GM23338 (cell line): ENCODE results near the gene A3GALT2. TPM values are rescaled to one million over a fixed set of nuclear protein-coding genes. Genes with fewer than 3 reads are reported as not detected.

Experiments used
- ATAC-seq: fragments of 200-7000 bp; cut with Tn5 transposase; 3 replicates; pipeline ENCODE4 v1.9.1; 2020
- DNase-seq: peaks from one replicate; pipeline ENCODE4 v3.0.0-alpha.2; 2015; ENCODE audit warnings: low spot score
- H2AFZ ChIP-seq: fragments of 200-600 bp; sonication (generic); 2 replicates; pipeline ENCODE4 v1.8.0; 2016; ENCODE audit warnings: antibody characterized with exemption, mild to moderate bottlenecking, moderate library complexity
- H3F3A ChIP-seq: fragments of 200-600 bp; sonication (generic); replicated peaks from 2 replicates; pipeline ENCODE4 v1.8.0; 2017; ENCODE audit warnings: antibody characterized with exemption, mixed run types, low read depth
- H3K27ac ChIP-seq: fragments of 200-600 bp; sonication (generic); 2 replicates; pipeline ENCODE4 v1.6.1; 2016; ENCODE audit warnings: low read depth
- H3K27me3 ChIP-seq: fragments of 200-600 bp; sonication (generic); 2 replicates; pipeline ENCODE4 v1.8.0; 2016; ENCODE audit warnings: mild to moderate bottlenecking, mixed run types, moderate library complexity; ENCODE audit not compliant: insufficient read depth
- H3K36me3 ChIP-seq: fragments of 200-600 bp; sonication (generic); 2 replicates; pipeline ENCODE4 v1.8.0; 2016; ENCODE audit warnings: mild to moderate bottlenecking; ENCODE audit not compliant: insufficient read depth
- H3K4me1 ChIP-seq: fragments of 200-600 bp; sonication (generic); 2 replicates; pipeline ENCODE4 v1.8.0; 2016; ENCODE audit warnings: mild to moderate bottlenecking, moderate library complexity; ENCODE audit not compliant: insufficient read depth
- H3K4me2 ChIP-seq: fragments of 200-600 bp; sonication (generic); 2 replicates; pipeline ENCODE4 v1.7.1; 2017; ENCODE audit warnings: mixed run types
- H3K4me3 ChIP-seq: fragments of 200-600 bp; sonication (generic); 2 replicates; pipeline ENCODE4 v1.6.1; 2016; ENCODE audit warnings: mixed run types
- H3K79me2 ChIP-seq: fragments of 200-600 bp; sonication (generic); replicated peaks from 2 replicates; pipeline ENCODE4 v1.8.0; 2017; ENCODE audit warnings: mild to moderate bottlenecking; ENCODE audit not compliant: insufficient read depth
- H3K9me2 ChIP-seq: fragments of 200-600 bp; sonication (generic); 2 replicates; pipeline ENCODE4 v1.8.0; 2017; ENCODE audit not compliant: insufficient read depth
- H4K20me1 ChIP-seq: fragments of 200-600 bp; sonication (generic); replicated peaks from 2 replicates; pipeline ENCODE4 v1.8.0; 2017; ENCODE audit warnings: mild to moderate bottlenecking; ENCODE audit not compliant: insufficient read depth
- H3K27ac Mint-ChIP-seq: 2 replicates; pipeline ENCODE4 v1.8.0; 2020; ENCODE audit warnings: inconsistent platforms, mild to moderate bottlenecking, moderate library complexity, mixed read lengths
- H3K27me3 Mint-ChIP-seq: 3 replicates; pipeline ENCODE4 v1.8.0; 2022; ENCODE audit warnings: low read depth, mild to moderate bottlenecking, moderate library complexity, mixed read lengths, inconsistent platforms; ENCODE audit not compliant: insufficient read depth, poor library complexity
- H3K36me3 Mint-ChIP-seq: 3 replicates; pipeline ENCODE4 v1.8.0; 2021; ENCODE audit warnings: low read depth, mild to moderate bottlenecking, inconsistent platforms, moderate library complexity, mixed read lengths
- H3K4me1 Mint-ChIP-seq: 3 replicates; pipeline ENCODE4 v1.8.0; 2020; ENCODE audit warnings: mild to moderate bottlenecking, inconsistent platforms, mixed read lengths
- H3K4me3 Mint-ChIP-seq: 3 replicates; pipeline ENCODE4 v1.8.0; 2021; ENCODE audit warnings: moderate library complexity, mild to moderate bottlenecking, inconsistent platforms, mixed read lengths
- H3K9me3 Mint-ChIP-seq: 3 replicates; pipeline ENCODE4 v1.8.0; 2020; ENCODE audit warnings: moderate library complexity, mild to moderate bottlenecking, inconsistent platforms, mixed read lengths
- CREB1 ChIP-seq: fragments of 250-450 bp; sonication (Bioruptor Pico); IDR thresholded peaks from 2 replicates; pipeline ENCODE4 v1.5.0; 2020; ENCODE audit warnings: low read depth, mild to moderate bottlenecking, moderate library complexity
- EZH2 ChIP-seq: fragments of 200-600 bp; sonication (generic); IDR thresholded peaks from one replicate; pipeline ENCODE4 v1.8.0; 2017; ENCODE audit warnings: antibody characterized with exemption, mild to moderate bottlenecking, low read depth; ENCODE audit not compliant: unreplicated experiment
- NANOG ChIP-seq: IDR thresholded peaks from 2 replicates; pipeline ENCODE4 v1.6.1; 2016; ENCODE audit warnings: antibody characterized with exemption, borderline replicate concordance
- POLR2AphosphoS5 ChIP-seq: IDR thresholded peaks from 2 replicates; pipeline ENCODE4 v1.6.1; 2016; ENCODE audit warnings: antibody characterized with exemption, low read depth
- ZNF114 ChIP-seq: fragments of 250-450 bp; sonication (Bioruptor Pico); IDR thresholded peaks from 2 replicates; pipeline ENCODE4 v1.5.0; 2020; ENCODE audit warnings: mild to moderate bottlenecking, moderate library complexity
- polyA plus RNA-seq: library from polyadenylated mRNA; unstranded; fragments of >200 nt; fragmentation: Nextera tagmentation; extraction: Ambion mirVana; gene quantifications from 2 replicates; pipeline ENCODE4 v1.2.1, GENCODE V29; 2016
- total RNA-seq: library from RNA; depleted of rRNA; stranded (reverse); fragments of >200 nt; shearing (Covaris generic); gene quantifications from 2 replicates; pipeline ENCODE4 v1.2.3, GENCODE V29; 2014
- TF ChIP-seq, protein P1 (sequence below): IDR thresholded peaks from one replicate; pipeline ENCODE4 v1.6.1; 2018; ENCODE audit warnings: antibody characterized with exemption; ENCODE audit not compliant: unreplicated experiment
- TF ChIP-seq, protein P2 (sequence below), 2 experiments: fragments of 200-600 bp in 1 of 2; sonication (generic) in 1 of 2; conservative IDR thresholded peaks; 2 replicates each; pipeline versions ENCODE4 v1.5.1 to v1.6.1; 2016 to 2017; ENCODE audit warnings: antibody characterized with exemption in 2 of 2, low read depth in 2 of 2, mild to moderate bottlenecking in 2 of 2, moderate library complexity in 1 of 2
- TF ChIP-seq, protein P3 (sequence below): fragments of 250-450 bp; sonication (Bioruptor Pico); IDR thresholded peaks from 2 replicates; pipeline ENCODE4 v1.5.0; 2020; ENCODE audit warnings: mild to moderate bottlenecking, moderate library complexity
- TF ChIP-seq, protein P4 (sequence below): IDR thresholded peaks from 2 replicates; pipeline ENCODE4 v1.6.1; 2016; ENCODE audit warnings: antibody characterized with exemption

A3GALT2 gene
- total and polyA plus RNA-seq, 2 experiments from 2014 or later = not detected

DNA sequence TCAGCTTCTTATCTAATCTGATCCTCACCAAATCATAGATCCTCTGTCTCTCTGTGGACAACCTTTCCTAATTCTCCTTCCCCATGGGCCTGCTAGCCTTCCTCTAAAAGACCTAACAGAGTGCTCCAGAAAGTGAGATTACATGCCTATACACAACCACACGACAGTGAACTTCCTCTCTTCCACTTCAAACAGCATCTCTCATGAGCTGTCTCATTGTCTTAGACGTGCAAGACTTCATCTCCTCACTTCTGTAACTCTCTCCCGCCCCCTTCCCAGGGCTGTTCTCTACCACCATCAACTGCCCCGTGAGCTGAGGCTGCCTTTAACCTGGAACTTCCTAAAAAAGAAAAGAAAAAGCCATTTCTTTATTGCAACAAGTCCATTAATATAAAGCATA lies 14.1 kb upstream of the A3GALT2 start:
- Mint-ChIP-seq H3K36me3 (no peaks in the 10 kb centered on the region), H3K27me3 (peaks cover 26% of the 10 kb centered on the region), H3K9me3 (no peaks in the 10 kb centered on the region; the same call in 2 of the 3 replicates), H3K27ac (no peak overlapping the region), H3K4me3 (no peak overlapping the region), H3K4me1 (peaks cover 45% of the 10 kb centered on the region)
- Histone ChIP-seq H4K20me1 (peaks cover 15% of the 10 kb centered on the region), H3K4me3 (no peak overlapping the region), H3K36me3 (no peaks in the 10 kb centered on the region), H3K4me1 (peaks cover 32% of the 10 kb centered on the region), H3K79me2 (no peaks in the 10 kb centered on the region), H3K27me3 (peaks cover 36% of the 10 kb centered on the region), H2AFZ (no peak overlapping the region), H3K9me2 (no peaks in the 10 kb centered on the region), H3F3A (no peaks in the 10 kb centered on the region), H3K27ac (no peak overlapping the region), H3K4me2 (no peak overlapping the region)
- TF ChIP-seq, protein P1, sequence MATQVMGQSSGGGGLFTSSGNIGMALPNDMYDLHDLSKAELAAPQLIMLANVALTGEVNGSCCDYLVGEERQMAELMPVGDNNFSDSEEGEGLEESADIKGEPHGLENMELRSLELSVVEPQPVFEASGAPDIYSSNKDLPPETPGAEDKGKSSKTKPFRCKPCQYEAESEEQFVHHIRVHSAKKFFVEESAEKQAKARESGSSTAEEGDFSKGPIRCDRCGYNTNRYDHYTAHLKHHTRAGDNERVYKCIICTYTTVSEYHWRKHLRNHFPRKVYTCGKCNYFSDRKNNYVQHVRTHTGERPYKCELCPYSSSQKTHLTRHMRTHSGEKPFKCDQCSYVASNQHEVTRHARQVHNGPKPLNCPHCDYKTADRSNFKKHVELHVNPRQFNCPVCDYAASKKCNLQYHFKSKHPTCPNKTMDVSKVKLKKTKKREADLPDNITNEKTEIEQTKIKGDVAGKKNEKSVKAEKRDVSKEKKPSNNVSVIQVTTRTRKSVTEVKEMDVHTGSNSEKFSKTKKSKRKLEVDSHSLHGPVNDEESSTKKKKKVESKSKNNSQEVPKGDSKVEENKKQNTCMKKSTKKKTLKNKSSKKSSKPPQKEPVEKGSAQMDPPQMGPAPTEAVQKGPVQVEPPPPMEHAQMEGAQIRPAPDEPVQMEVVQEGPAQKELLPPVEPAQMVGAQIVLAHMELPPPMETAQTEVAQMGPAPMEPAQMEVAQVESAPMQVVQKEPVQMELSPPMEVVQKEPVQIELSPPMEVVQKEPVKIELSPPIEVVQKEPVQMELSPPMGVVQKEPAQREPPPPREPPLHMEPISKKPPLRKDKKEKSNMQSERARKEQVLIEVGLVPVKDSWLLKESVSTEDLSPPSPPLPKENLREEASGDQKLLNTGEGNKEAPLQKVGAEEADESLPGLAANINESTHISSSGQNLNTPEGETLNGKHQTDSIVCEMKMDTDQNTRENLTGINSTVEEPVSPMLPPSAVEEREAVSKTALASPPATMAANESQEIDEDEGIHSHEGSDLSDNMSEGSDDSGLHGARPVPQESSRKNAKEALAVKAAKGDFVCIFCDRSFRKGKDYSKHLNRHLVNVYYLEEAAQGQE = no peak
- TF ChIP-seq, protein P2, sequence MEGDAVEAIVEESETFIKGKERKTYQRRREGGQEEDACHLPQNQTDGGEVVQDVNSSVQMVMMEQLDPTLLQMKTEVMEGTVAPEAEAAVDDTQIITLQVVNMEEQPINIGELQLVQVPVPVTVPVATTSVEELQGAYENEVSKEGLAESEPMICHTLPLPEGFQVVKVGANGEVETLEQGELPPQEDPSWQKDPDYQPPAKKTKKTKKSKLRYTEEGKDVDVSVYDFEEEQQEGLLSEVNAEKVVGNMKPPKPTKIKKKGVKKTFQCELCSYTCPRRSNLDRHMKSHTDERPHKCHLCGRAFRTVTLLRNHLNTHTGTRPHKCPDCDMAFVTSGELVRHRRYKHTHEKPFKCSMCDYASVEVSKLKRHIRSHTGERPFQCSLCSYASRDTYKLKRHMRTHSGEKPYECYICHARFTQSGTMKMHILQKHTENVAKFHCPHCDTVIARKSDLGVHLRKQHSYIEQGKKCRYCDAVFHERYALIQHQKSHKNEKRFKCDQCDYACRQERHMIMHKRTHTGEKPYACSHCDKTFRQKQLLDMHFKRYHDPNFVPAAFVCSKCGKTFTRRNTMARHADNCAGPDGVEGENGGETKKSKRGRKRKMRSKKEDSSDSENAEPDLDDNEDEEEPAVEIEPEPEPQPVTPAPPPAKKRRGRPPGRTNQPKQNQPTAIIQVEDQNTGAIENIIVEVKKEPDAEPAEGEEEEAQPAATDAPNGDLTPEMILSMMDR (conservative IDR thresholded peaks at IDR 0.05; ENCODE audit: low read depth in 2 of 2) = no peak
- no peak for TF ChIP-seq EZH2
- TF ChIP-seq, protein P3, sequence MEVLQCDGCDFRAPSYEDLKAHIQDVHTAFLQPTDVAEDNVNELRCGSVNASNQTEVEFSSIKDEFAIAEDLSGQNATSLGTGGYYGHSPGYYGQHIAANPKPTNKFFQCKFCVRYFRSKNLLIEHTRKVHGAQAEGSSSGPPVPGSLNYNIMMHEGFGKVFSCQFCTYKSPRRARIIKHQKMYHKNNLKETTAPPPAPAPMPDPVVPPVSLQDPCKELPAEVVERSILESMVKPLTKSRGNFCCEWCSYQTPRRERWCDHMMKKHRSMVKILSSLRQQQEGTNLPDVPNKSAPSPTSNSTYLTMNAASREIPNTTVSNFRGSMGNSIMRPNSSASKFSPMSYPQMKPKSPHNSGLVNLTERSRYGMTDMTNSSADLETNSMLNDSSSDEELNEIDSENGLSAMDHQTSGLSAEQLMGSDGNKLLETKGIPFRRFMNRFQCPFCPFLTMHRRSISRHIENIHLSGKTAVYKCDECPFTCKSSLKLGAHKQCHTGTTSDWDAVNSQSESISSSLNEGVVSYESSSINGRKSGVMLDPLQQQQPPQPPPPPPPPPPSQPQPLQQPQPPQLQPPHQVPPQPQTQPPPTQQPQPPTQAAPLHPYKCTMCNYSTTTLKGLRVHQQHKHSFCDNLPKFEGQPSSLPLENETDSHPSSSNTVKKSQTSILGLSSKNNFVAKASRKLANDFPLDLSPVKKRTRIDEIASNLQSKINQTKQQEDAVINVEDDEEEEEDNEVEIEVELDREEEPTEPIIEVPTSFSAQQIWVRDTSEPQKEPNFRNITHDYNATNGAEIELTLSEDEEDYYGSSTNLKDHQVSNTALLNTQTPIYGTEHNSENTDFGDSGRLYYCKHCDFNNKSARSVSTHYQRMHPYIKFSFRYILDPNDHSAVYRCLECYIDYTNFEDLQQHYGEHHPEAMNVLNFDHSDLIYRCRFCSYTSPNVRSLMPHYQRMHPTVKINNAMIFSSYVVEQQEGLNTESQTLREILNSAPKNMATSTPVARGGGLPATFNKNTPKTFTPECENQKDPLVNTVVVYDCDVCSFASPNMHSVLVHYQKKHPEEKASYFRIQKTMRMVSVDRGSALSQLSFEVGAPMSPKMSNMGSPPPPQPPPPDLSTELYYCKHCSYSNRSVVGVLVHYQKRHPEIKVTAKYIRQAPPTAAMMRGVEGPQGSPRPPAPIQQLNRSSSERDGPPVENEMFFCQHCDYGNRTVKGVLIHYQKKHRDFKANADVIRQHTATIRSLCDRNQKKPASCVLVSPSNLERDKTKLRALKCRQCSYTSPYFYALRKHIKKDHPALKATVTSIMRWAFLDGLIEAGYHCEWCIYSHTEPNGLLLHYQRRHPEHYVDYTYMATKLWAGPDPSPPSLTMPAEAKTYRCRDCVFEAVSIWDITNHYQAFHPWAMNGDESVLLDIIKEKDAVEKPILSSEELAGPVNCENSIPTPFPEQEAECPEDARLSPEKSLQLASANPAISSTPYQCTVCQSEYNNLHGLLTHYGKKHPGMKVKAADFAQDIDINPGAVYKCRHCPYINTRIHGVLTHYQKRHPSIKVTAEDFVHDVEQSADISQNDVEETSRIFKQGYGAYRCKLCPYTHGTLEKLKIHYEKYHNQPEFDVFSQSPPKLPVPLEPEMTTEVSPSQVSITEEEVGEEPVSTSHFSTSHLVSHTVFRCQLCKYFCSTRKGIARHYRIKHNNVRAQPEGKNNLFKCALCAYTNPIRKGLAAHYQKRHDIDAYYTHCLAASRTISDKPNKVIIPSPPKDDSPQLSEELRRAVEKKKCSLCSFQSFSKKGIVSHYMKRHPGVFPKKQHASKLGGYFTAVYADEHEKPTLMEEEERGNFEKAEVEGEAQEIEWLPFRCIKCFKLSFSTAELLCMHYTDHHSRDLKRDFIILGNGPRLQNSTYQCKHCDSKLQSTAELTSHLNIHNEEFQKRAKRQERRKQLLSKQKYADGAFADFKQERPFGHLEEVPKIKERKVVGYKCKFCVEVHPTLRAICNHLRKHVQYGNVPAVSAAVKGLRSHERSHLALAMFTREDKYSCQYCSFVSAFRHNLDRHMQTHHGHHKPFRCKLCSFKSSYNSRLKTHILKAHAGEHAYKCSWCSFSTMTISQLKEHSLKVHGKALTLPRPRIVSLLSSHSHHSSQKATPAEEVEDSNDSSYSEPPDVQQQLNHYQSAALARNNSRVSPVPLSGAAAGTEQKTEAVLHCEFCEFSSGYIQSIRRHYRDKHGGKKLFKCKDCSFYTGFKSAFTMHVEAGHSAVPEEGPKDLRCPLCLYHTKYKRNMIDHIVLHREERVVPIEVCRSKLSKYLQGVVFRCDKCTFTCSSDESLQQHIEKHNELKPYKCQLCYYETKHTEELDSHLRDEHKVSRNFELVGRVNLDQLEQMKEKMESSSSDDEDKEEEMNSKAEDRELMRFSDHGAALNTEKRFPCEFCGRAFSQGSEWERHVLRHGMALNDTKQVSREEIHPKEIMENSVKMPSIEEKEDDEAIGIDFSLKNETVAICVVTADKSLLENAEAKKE (CRISPR knock-in tag) = no peak
- no peak for TF ChIP-seq NANOG
- TF ChIP-seq, protein P4, sequence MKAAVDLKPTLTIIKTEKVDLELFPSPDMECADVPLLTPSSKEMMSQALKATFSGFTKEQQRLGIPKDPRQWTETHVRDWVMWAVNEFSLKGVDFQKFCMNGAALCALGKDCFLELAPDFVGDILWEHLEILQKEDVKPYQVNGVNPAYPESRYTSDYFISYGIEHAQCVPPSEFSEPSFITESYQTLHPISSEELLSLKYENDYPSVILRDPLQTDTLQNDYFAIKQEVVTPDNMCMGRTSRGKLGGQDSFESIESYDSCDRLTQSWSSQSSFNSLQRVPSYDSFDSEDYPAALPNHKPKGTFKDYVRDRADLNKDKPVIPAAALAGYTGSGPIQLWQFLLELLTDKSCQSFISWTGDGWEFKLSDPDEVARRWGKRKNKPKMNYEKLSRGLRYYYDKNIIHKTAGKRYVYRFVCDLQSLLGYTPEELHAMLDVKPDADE = no peak
- TF ChIP-seq POLR2AphosphoS5 = no peak
- TF ChIP-seq CREB1 (CRISPR knock-in tag) = no peak
- TF ChIP-seq ZNF114 = no peak
- DNase-seq (no peak), ATAC-seq (no peak)
